ENCODE measurements around the gene TMEM108.

DNA sequence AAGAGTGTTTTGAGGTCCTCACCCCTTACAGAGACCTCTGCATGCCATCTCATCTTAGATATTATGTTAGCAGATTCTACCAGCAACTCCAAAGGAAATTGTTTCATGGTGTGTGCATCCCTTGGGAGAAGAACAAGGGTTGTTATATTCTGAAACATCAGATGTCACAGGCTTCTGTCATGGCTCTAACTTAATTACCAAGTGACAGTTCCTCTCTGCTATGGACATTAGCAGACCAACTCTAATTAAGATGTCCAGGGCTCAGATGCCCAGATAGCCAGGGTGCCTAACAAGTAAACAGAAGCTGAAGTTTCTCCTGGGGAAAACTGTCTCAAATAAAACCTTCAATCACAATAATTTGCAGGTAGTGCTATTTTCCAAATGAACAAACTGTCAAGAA is 208.6 kb downstream of the TMEM108 start:
- TF ChIP-seq CTCF (conservative IDR thresholded peaks at IDR 0.05; ENCODE audit: low read length) (no peak), EZH2phosphoT487 (IDR thresholded peaks at IDR 0.05; ENCODE audit: borderline replicate concordance, low read depth, low read length) (no peak)
